Fibroblast of skin of left biceps (primary cell): ENCODE measurements around the gene DNAJC1.
"Not testable (repeated sequence)": the region's sequence is repeated elsewhere in the genome, so short reads cannot be mapped to it uniquely, and the experiment has no call there.

Source experiments
- DNase-seq, 2 experiments: peaks; one replicate each; pipeline ENCODE4 v3.0.0-alpha.2; 2013; ENCODE audit warnings: low read depth in 2 of 2

The DNAJC1 gene

DNA sequence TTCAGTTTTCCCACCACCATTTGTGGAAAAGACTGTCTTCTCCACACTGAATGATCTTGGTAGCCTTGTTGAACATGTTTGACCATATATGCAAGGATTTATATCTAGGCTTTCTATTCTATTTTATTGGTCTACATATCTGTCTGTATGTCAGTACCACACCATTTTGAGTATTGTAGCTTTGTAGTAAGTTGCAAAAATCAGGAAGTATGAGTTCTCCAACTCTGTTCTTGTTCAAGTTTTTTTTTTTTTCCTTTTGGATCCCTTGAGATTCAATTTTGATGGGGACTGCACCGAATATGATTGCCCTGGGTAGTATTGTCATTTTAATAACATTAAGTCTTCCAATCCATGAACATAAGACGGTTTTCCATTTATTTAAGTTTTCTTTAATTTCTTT is 176.8 kb downstream of the DNAJC1 start:
- no peak for DNase-seq

DNA sequence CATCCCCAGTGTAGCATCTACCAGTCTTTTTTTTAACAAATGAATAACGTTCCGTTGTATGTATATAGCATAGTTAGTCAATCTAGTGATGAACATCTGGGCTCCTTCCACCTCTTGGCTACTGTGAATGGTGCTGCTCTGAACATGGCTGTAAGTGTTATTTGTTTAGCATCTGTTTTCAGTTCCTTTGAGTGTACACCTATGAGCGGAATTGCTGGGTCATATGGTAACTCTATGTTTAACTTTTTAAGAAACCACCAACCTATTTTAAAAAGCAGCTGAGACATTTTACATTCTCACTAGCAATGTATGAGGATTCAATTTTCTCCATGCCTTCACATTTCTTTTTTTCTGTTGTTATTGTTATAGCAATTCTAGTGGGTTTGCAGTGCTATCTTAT is 178.2 kb downstream of the DNAJC1 start:
- no peak for DNase-seq

DNA sequence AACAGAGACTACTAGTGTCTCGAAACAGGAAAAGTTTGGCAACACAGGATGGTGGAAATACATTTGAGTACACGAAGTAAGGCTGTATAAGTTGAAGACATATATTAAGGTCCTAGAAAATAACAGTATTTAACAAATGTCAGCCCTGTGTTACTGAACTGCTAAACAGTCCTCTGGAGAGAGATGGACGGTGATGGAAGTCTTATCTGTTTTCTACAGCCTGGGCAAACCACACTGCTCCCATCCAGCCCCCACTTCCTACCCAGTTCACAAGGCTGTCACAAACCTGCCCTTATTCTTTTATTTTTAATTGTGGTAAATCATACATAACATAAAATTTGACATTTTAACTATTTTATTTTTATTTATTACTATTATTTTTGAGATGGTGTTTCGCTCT is 179.1 kb downstream of the DNAJC1 start:
- no peak for DNase-seq

DNA sequence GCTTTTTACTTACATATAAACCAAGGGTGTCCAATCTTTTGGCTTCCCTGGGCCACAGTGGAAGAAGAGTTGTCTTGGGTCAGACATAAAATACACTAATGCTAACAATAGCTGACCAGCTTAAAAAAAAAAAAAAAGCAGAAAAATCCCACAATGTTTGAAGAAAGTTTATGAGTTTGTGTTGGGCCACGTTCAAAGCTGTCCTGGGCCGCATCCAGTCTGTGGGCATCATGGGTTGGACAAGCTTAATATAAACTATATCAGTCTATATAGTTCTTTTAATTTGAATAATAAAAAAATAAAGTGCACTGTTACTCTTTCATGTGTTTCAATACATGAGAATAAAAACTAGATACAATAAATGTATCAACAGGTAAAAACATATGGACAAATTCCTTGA is 179.9 kb downstream of the DNAJC1 start:
- DNase-seq = no peak

DNA sequence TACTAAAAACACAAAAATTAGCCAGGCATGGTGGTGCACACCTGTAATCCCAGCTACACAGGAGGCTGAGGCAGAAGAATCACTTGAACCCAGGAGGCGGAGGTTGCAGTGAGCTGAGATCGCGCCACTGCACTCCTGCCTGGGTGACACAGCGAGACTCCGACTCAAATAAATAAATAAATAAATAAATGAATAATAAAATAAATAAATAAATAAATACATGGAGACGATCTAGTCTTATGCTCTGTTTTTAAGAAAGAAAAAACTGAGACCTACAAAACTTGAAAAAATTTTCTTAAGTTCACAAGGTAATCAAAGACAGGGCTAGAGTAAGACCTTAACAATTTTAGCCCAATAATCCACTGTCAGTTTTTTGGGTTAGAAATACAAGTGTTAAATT is 181.3 kb downstream of the DNAJC1 start:
- not testable (repeated sequence) for DNase-seq

DNA sequence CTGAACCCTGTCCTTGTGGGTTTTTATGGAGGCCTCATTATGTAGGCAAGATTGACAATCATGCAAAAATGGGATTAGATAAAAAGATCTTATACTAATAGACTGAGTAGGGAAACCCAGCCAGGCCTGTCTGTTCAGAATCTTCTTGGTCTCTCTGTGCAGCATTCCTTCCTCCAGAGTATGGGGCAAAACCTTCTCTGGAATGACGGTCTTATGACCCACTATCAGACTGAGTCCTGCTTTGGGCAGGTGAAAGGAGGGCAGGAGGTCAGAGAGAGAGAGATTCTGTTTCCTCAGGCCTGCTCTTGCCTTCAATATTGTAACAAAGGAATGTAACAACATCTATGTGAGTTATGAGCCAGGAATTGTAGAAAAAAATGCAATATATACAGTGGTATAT is 182.6 kb downstream of the DNAJC1 start:
- DNase-seq = no peak

DNA sequence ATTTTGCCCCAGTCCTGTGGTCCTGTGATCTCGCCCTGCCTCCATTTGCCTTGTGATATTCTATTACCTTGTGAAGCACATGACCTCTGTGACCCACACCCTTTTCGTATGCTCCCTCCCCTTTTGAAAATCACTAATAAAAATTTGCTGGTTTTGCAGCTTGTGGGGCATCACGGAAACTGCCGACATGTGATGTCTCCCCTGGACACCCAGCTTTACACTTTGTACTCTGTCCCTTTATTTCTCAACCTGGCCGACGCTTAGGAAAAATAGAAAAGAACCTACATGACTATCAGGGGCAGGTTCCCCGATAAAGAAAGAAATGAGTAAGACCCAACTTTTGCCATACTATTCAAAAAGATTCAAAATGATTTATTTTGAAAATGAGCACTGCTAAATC is 185.1 kb downstream of the DNAJC1 start:
- not testable (repeated sequence) for DNase-seq

DNA sequence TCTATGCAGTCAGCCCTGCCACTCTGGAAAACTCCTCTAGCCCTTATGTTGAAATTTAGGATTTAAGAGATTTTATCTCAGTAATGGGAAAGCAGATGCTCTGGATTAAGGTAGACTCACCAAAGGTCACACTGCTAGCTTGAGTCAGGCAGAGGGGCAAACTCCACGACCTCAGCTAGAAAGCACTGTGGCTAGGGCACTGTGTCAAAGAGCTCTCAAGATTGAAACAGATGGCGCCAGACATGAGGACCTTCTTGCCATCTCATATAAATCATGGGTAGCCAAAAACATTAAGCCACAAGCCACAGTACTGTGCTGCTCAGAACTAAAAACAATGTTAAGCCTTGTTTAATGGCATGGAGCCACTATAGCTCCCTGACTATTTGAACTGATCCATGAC is 188.7 kb downstream of the DNAJC1 start:
- DNase-seq = no peak

DNA sequence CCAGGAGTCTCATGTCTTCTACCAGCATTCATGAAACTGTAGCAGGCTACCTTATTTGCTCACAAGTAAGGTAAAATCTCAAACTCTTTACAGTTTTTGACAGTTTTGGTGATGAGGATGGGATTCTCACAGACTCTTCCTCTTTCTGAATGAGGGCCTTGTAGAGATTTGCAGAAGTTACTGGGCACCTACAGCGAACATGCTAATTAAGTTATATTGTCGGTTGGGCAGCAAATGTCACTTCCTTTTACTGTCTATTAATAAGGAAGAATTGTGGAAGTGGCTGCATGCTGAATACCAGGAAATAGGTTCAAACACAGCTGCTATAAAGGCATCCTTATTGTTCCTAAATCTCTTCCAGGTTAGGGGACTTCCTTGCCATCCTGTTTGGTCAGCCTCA is 189.6 kb downstream of the DNAJC1 start:
- DNase-seq = no peak

DNA sequence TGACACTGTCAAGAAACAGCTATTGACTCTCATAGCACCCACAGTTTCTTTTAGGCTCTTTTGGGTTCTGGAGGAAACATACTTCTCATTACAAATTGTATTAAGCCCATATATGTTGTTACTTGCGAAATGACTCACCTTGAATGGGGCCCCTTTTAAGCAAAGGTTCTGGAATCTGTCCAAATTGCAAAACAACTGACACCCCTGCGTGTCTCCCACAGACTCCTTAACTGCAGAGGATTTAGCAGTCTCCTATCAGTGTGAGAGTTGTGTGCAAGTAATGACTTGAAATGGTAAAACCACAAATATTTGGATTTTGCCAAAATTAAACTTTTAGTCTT is 192.3 kb downstream of the DNAJC1 start:
- peak; percentile 5 to 24 for DNase-seq

DNA sequence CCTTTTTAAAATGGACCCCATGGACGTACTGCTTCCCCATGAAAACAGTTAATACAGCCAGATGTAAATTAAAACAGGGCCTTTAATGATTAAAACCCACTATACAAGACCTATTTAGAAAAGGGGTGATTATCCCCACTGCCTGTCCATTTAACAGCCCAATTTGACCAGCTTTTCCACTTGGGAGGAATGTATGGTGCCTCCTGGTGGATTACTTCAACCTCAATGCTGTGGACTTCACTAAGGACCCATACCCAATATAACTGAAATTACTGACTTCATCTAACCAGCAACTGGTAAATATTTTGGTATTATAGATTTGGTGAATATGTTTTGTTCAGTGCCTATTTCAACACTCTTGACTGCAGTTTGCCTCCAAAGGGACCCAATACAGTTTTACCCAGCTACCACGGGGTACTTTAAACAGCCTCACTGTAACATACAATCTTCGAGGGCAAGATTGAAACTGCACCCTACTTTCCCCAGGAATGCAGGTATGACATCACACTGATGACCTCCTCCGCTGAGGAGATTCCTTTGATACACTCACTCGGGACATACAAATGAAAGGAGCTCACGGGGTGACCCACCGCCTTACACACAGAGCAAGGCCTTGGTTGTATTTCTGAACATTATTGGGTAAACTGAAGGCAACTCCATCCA is 192.8 kb downstream of the DNAJC1 start:
- no peak for DNase-seq

DNA sequence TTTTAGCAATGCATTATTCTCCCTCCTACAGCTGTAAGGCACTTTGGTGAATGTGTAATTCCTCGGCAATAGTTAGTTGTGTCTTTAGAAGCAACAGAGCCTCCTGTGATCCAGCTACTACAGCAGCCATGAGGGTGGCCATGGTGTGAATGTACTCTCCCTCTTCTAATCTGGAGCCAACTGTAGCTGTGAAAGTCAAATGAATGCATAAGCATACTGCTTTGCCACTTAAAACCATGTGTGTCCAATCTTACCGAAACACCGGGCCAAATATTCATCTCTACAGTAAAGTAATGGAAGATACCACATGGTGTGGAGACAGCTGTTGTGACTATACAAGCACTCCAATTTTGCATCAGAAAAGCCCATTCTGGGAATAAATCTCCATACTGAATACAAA is 195.0 kb downstream of the DNAJC1 start:
- no peak for DNase-seq

DNA sequence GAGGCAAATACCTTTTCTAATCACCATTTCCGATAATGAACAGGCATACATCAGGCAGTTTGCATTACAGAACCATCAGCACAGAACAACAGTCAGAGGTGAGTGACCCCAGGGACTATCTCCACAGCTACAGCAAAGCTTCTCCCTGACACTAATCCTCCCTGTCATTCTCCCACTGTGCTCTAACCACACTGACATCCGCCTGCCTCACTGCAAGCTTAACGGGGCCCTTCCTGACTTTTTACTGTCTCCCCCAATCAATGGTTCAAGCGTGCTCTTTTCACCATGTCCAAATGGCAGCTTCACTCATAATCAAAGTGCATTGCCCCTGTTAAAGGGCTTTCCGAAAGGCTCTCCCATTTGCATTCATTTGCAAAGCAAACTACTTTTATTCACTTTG is 196.3 kb downstream of the DNAJC1 start:
- DNase-seq = no peak

DNA sequence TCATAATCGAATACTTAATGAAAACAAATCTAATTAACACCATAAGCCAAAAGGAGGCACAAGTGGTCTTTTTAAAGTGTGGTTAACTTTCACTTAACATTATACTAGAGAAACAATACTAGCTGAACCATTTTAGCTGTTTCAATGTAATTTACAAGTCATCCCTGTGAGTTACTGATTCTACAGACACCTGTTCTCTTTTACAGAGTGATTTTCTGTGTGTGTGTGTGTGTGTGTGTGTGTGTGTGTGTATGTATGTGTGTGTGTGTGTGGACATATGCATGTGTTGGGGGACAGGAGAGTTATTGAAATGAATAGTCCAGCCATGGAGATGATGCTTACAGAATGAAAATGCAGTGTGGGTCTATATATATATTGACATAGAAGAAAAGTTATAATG is 200.2 kb downstream of the DNAJC1 start:
- no peak for DNase-seq

DNA sequence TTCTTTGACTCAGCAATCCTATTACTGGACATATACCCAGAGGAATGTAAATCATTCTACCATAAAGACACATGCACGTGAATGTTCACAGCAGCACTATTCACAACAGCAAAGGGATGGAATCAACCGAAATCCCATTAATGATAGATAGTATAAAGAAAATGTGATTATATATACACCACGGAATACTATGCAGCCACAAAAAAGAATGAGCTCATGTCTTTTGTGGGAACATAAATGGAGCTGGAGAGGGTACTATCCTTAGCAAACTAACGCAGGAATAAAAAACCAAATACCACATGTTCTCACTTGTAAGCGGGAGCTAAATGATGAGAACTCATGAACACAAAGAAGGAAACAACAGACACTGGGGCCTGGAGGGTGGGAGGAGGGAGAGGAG is 201.9 kb downstream of the DNAJC1 start:
- DNase-seq = no peak

DNA sequence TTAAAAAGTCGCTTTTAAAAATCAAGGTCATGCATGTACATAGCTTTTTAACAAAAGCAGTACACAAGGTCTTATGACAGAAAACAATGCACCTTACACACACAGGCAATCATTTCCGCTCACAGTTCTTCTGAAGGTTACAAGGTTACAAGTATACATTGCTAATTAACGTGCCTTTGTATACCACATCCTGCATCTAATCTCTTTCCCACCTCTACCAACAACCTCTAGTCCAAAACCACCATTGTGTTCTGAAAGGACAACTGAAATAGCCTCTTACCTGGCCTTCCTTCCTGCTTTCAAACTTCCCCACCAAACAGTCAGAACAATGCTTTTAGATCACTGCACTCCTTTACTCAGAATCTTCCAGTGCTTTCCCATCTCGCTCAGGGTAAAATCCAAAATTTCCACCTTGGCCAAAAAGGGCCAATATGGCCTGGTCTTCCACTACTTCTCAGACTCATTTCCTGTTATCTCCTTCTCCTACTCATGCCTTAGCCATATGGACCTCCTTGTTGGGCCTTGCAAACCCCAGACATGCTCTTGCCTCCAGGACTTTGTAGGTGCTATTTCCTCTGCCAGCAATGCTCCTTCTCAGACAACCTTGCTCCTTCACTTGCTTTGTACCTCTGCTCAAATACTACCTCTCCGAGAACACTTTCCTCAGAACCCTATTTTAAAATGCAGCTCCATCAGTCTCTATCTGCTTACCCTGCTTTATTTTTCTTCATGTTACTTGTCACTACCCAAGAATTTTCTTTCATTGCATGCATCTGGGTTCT is 205.4 kb downstream of the DNAJC1 start:
- no peak for DNase-seq

DNA sequence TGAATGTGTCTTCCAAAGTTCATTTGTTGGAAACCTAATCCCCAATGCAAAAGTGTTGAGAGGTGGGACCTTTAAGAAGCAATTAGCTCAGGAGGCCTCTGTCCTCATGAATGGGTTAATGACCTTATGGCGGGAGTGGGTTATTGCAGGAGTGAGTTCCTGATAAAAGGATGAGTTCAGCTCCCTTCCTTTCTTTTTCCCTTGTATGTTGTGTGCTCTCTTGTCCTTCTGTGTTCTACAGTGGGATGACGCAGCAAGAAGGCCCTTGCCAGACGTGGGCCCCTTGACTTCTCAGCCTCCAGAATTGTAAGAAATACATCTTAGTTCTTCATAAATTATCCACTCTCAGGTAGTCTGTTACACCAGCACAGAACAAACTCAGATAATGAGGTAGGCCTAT is 206.0 kb downstream of the DNAJC1 start:
- no peak for DNase-seq

DNA sequence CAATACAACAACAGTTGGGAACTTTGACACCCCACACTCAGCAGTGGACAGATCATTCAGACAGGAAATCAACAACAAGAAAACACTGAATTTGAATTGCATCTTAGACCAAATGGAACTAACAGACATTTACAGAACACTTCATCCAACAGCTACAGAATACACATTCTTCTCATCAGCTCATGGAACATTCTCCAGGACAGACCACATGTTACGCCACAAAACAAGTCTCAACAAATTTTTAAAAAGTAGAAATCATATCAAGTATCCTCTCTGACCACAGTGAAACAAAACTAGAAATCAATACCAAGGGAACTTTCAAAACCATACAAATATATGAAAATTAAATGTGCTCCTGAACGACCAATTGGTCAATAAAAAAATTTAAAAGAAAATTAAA is 212.3 kb downstream of the DNAJC1 start:
- no peak for DNase-seq

DNA sequence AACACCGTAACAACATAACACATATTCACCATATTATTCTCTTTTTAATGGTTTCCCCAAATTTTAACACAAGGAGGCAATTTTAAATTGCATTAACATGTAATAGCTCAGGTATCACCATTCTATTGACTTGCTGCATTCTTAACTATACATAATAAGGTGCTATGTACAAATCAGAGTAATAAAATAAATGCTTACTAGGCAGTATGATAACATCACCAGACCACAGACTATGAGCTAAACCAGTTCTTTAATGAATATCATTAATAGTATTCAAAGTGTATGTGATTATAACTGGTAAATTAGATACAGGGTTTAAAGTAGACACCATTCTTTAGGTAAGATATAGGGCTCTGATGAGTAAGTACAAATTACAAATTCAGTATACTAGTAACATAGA is 226.6 kb downstream of the DNAJC1 start:
- DNase-seq = no peak

DNA sequence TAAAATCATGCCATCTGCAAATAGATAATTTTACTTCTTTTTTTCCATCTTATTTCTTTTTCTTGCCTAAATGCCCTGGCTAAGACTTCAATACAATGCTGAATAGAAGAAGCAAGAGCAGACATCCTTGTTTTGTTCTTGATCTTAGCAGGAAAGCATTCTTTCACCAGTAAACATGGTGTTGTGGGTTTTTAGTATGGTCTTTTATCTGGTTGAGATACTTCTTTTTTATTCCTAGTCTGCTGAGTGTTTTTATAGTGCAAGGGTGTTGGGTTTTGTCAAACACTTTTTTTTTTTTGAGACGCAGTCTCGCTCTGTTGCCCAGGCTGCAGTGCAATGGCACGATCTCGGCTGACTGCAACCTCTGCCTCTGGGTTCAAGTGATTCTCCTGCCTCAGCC is 232.3 kb downstream of the DNAJC1 start:
- no peak for DNase-seq

DNA sequence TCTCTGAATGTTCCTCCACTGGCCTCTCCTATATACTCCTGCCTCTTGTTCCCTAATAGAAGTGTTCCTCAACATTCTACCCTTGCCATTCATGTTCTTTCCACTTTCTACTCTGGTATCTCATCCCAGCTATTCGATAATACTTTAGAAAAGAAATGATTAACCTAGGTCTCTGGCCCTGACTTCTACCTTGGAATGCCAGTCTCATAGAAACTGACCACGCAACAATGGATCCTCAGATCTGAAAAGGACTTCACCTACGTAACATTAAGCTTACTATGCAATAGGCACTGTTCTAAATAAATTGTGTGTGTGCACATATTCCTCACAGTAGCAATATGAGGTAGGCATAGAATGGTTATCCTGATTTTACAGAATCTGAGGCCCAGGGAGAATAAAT is 234.5 kb downstream of the DNAJC1 start:
- no peak for DNase-seq

DNA sequence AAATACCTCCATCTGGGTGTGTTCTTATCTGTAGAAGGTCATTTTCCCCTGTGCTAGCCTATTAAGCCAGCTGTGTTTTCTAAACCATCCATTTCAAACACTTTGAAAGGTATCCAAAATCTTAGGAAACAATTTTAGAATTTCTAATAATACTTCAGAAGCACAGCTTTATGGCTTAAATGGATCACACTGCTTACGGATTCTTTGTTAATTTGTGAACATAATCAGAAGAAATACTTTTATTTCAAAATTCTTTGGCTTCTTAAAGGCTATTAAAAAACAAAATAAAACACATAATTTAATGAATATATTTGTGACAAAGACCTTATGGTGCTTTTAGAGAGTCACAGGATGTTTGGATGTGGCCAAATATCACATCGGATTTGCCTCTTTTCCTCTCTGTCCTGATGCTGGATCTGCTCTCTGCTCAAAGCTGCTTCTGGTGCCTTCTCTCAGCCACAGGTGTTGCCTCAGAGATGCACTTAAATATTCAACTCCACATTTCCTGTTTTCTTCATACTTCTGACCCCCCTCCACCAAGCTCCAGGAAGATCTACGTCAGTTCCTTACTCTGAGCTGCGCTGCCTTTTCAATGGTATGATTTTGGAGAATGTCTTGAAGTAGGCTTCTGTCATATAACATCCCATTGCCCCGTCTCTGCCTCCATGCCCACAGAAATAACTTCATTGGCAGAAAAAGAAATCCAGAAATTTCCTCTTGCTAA is 238.9 kb downstream of the DNAJC1 start:
- no peak for DNase-seq

DNA sequence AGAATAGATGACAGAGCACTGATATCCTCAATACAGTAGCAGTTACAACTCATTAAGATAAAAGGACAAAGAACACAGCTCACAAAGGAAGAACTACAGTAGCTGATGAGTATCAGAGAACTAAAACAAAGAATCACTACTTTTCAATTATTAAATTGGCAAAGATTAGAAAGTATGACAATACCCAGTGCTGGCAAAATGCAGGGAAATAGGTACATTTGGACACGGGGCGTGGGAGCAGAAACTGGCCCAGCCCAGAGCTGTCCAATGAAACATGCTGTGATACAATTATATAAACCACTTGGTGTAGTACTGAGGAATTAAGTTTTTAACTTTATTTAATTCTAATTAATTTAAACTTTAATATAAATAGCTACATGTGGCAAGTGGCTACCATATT is 243.2 kb downstream of the DNAJC1 start:
- DNase-seq = no peak
